ENCODE data around the gene BCL2L13.
"Not testable (repeated sequence)": the region's sequence is repeated elsewhere in the genome, so short reads cannot be mapped to it uniquely, and the experiment has no call there.

Gene BCL2L13

GRCh38 chr22:17633998-17634323, 4.6 kb upstream of the BCL2L13 start:
- DNase-seq (ENCODE audit: extremely low spot score, insufficient read length, low read depth) (no peak), FAIRE-seq (no peak)

- DNase-seq (ENCODE audit: extremely low spot score, insufficient read length, low read depth) (no peak), FAIRE-seq (no peak)
Observed at GRCh38 chr22:17634696-17635095, 3.9 kb upstream of the BCL2L13 start.

GRCh38 chr22:17636850-17637249, 1.7 kb upstream of the BCL2L13 start:
- not testable (repeated sequence) for DNase-seq (ENCODE audit: extremely low spot score, insufficient read length, low read depth); FAIRE-seq

- no peak for FAIRE-seq
- no peak for DNase-seq (ENCODE audit: extremely low spot score, insufficient read length, low read depth)
Observed at GRCh38 chr22:17637490-17638181, 921 bp upstream of the BCL2L13 start.

- FAIRE-seq (peak; percentile 15), DNase-seq (ENCODE audit: extremely low spot score, insufficient read length, low read depth) (no peak)
Observed at GRCh38 chr22:17638182-17638431, 450 bp upstream of the BCL2L13 start.

GRCh38 chr22:17639247-17639741, 737 bp downstream of the BCL2L13 start:
- peak; percentile 76 for FAIRE-seq

GRCh38 chr22:17641269-17641668, 2.7 kb downstream of the BCL2L13 start:
- no peak for FAIRE-seq
- no peak for DNase-seq (ENCODE audit: extremely low spot score, insufficient read length, low read depth)

More at GRCh38 chr22:17639247-17639741, 737 bp downstream of the BCL2L13 start:
- DNase-seq (ENCODE audit: extremely low spot score, insufficient read length, low read depth), result no peak

- not testable (repeated sequence) for FAIRE-seq; DNase-seq (ENCODE audit: extremely low spot score, insufficient read length, low read depth)
Observed at GRCh38 chr22:17642357-17642756, 3.8 kb downstream of the BCL2L13 start.

GRCh38 chr22:17647452-17647851, 8.9 kb downstream of the BCL2L13 start:
- FAIRE-seq (no peak), DNase-seq (ENCODE audit: extremely low spot score, insufficient read length, low read depth) (no peak)

- no peak for FAIRE-seq
- no peak for DNase-seq (ENCODE audit: extremely low spot score, insufficient read length, low read depth)
Observed at GRCh38 chr22:17647991-17648390, 9.4 kb downstream of the BCL2L13 start.

GRCh38 chr22:17648569-17648968, 10.0 kb downstream of the BCL2L13 start:
- DNase-seq (ENCODE audit: extremely low spot score, insufficient read length, low read depth) (no peak), FAIRE-seq (no peak)

GRCh38 chr22:17655289-17655688, 16.7 kb downstream of the BCL2L13 start:
- DNase-seq (ENCODE audit: extremely low spot score, insufficient read length, low read depth) (no peak), FAIRE-seq (no peak)

- DNase-seq (ENCODE audit: extremely low spot score, insufficient read length, low read depth), result no peak
- FAIRE-seq, result no peak
Observed at GRCh38 chr22:17656870-17657395, 18.4 kb downstream of the BCL2L13 start.

- DNase-seq (ENCODE audit: extremely low spot score, insufficient read length, low read depth), result no peak
- FAIRE-seq, result no peak
Observed at GRCh38 chr22:17664414-17665055, 26.0 kb downstream of the BCL2L13 start.

- DNase-seq (ENCODE audit: extremely low spot score, insufficient read length, low read depth), result no peak
- no peak for FAIRE-seq
Observed at GRCh38 chr22:17665248-17665647, 26.7 kb downstream of the BCL2L13 start.

- DNase-seq (ENCODE audit: extremely low spot score, insufficient read length, low read depth), result no peak
- FAIRE-seq, result no peak
Observed at GRCh38 chr22:17665854-17666253, 27.3 kb downstream of the BCL2L13 start.

- not testable (repeated sequence) for FAIRE-seq; DNase-seq (ENCODE audit: extremely low spot score, insufficient read length, low read depth)
Observed at GRCh38 chr22:17671521-17672092, 33.0 kb downstream of the BCL2L13 start.

GRCh38 chr22:17672417-17672991, 33.9 kb downstream of the BCL2L13 start:
- no peak for DNase-seq (ENCODE audit: extremely low spot score, insufficient read length, low read depth)
- no peak for FAIRE-seq

GRCh38 chr22:17674152-17674551, 35.6 kb downstream of the BCL2L13 start:
- no peak for FAIRE-seq

GRCh38 chr22:17675584-17675983, 37.0 kb downstream of the BCL2L13 start:
- no peak for FAIRE-seq

More at GRCh38 chr22:17674152-17674551, 35.6 kb downstream of the BCL2L13 start:
- no peak for DNase-seq (ENCODE audit: extremely low spot score, insufficient read length, low read depth)

GRCh38 chr22:17678817-17679385, 40.3 kb downstream of the BCL2L13 start:
- no peak for FAIRE-seq
- no peak for DNase-seq (ENCODE audit: extremely low spot score, insufficient read length, low read depth)

More at GRCh38 chr22:17675584-17675983, 37.0 kb downstream of the BCL2L13 start:
- no peak for DNase-seq (ENCODE audit: extremely low spot score, insufficient read length, low read depth)
